Measurements from ENCODE around the gene RPL6. TPM values are rescaled to one million over a fixed set of nuclear protein-coding genes. Genes with fewer than 3 reads are reported as not detected.

RPL6 gene
- total and polyA plus RNA-seq, 10 of the 15 experiments (the other 5 are each of a cell fraction or from before 2014, with no cell fraction given): 801 to 3,690 (median 2,265) TPM

DNA sequence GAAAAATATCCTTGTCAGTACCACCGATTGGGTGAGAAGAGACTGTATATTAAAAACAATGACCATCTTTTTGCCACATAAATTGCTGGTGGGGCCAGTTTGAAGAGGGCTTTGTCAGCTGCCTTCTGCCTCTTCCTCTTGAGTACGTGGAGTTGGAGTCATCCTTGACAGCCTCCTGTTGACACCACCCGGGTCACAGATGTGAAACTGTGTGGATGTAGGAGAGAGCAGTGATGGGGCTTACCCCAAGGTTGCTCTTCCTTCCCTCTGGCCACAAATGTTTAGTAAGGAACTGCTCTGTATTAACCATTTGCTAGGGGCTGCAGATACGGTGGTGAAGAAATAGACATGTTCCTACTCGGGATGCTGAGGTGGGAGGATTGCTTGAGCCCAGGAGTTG is 21.5 kb upstream of the RPL6 start (continued):
- TF ChIP-seq, protein P1, sequence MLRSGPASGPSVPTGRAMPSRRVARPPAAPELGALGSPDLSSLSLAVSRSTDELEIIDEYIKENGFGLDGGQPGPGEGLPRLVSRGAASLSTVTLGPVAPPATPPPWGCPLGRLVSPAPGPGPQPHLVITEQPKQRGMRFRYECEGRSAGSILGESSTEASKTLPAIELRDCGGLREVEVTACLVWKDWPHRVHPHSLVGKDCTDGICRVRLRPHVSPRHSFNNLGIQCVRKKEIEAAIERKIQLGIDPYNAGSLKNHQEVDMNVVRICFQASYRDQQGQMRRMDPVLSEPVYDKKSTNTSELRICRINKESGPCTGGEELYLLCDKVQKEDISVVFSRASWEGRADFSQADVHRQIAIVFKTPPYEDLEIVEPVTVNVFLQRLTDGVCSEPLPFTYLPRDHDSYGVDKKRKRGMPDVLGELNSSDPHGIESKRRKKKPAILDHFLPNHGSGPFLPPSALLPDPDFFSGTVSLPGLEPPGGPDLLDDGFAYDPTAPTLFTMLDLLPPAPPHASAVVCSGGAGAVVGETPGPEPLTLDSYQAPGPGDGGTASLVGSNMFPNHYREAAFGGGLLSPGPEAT (IDR thresholded peaks at IDR 0.05; ENCODE audit: low read depth): no peak

DNA sequence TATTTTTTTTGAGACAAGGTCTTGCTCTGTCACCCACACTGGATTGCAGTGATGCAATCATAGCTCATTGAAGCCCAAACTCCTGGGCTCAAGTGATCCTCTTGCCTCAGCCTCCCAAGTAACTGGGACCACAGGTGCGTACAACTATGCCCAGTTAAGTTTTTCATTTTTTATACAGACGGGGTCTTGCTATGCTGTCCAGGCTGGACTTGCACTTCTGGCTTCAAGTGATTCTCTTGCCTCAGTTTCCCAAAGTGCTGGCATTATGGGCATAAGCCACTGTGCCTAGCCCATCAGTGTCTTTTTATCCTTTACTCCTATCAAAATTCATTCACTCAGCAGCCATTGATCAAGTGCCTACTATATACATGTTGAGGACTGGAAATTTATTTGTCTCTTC is 18.4 kb upstream of the RPL6 start:
- no peaks in the 10 kb centered on the region for H3K36me3 ChIP-seq (ENCODE audit: control insufficient read depth in 2 of 2, insufficient read depth in 2 of 2, low read length in 1 of 2)
- intact Hi-C loops (cut with micrococcal nuclease; ENCODE audit: unreplicated experiment): no loop called here
- no peaks in the 10 kb centered on the region for H3K9me3 ChIP-seq (replicated peaks; ENCODE audit: control insufficient read depth, insufficient read depth, low read length)
- FAIRE-seq (no peak), ATAC-seq (no peak), DNase-seq (ENCODE audit: low read depth, low spot score) (no peak)
- H3K4me2 ChIP-seq (ENCODE audit: control insufficient read depth, insufficient read depth): no peak overlapping the region
- H3K27ac ChIP-seq (ENCODE audit: control insufficient read depth, insufficient read depth): no peak overlapping the region
- ChIA-PET CTCF (no interaction called here), POLR2A (no interaction called here), RAD21 (ENCODE audit: unreplicated experiment) (no interaction called here), SMC1A (ENCODE audit: uncharacterized antibody, unreplicated experiment) (no interaction called here)
- in situ Hi-C loops (cut with MboI): no loop called here
- 98% methylated on average over 2 of the region's 2 CpGs for WGBS (ENCODE audit: insufficient coverage, insufficient replicate concordance, low lambda C conversion rate, missing lambda C conversion rate)
- no peak overlapping the region for H3K9ac ChIP-seq (ENCODE audit: control insufficient read depth, insufficient read depth, low read length)
- no peaks in the 10 kb centered on the region; the same call in 1 of the 2 replicates for H3K4me1 ChIP-seq (ENCODE audit: control insufficient read depth, insufficient read depth, low read length)
- H3K4me3 ChIP-seq: no peak overlapping the region
- peaks cover 44% of the 10 kb centered on the region for H3K79me2 ChIP-seq (ENCODE audit: control insufficient read depth, insufficient read depth, low read length)
- no TSS peak for BruUV-seq (replicated peaks)
- no peak overlapping the region for H2AFZ ChIP-seq (ENCODE audit: control insufficient read depth, low read depth, low read length)
- no peaks in the 10 kb centered on the region for H3K27me3 ChIP-seq (replicated peaks in 1 of 2; ENCODE audit: control insufficient read depth in 2 of 2, insufficient read depth in 2 of 2, low read length in 1 of 2)
- H4K20me1 ChIP-seq (ENCODE audit: control insufficient read depth, insufficient read depth): 0 out of 2 replicates have a peak, but pooled peaks cover 1% of the 10 kb centered on the region
- TF ChIP-seq, protein P2, sequence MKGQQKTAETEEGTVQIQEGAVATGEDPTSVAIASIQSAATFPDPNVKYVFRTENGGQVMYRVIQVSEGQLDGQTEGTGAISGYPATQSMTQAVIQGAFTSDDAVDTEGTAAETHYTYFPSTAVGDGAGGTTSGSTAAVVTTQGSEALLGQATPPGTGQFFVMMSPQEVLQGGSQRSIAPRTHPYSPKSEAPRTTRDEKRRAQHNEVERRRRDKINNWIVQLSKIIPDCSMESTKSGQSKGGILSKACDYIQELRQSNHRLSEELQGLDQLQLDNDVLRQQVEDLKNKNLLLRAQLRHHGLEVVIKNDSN (IDR thresholded peaks at IDR 0.05; ENCODE audit: borderline replicate concordance, extremely low read length, insufficient read depth, low read depth, low read length): no peak
- no peak for TF ChIP-seq ZSCAN29 (IDR thresholded peaks at IDR 0.05)
- no peak for TF ChIP-seq ZBED1 (IDR thresholded peaks at IDR 0.05; ENCODE audit: borderline replicate concordance)
- TF ChIP-seq HCFC1 (IDR thresholded peaks at IDR 0.05; ENCODE audit: low read length): no peak
- TF ChIP-seq RBBP5 (conservative IDR thresholded peaks at IDR 0.05): no peak
- no peak for TF ChIP-seq POLR2A (IDR thresholded peaks at IDR 0.05; ENCODE audit: low read depth, low read length)
- TF ChIP-seq FOS (IDR thresholded peaks at IDR 0.05; ENCODE audit: borderline replicate concordance, extremely low read depth, insufficient read length): no peak
- TF ChIP-seq SMARCA5 (IDR thresholded peaks at IDR 0.05): no peak
- no peak for TF ChIP-seq NFXL1 (IDR thresholded peaks at IDR 0.05; ENCODE audit: borderline replicate concordance)
- no peak for TF ChIP-seq PML (IDR thresholded peaks at IDR 0.05; ENCODE audit: low read length)
- TF ChIP-seq RELA (IDR thresholded peaks at IDR 0.05; ENCODE audit: borderline replicate concordance, partially characterized antibody): no peak
- no peak for TF ChIP-seq RCOR1 (conservative IDR thresholded peaks at IDR 0.05; ENCODE audit: low read depth, low read length)
- TF ChIP-seq, protein P3, sequence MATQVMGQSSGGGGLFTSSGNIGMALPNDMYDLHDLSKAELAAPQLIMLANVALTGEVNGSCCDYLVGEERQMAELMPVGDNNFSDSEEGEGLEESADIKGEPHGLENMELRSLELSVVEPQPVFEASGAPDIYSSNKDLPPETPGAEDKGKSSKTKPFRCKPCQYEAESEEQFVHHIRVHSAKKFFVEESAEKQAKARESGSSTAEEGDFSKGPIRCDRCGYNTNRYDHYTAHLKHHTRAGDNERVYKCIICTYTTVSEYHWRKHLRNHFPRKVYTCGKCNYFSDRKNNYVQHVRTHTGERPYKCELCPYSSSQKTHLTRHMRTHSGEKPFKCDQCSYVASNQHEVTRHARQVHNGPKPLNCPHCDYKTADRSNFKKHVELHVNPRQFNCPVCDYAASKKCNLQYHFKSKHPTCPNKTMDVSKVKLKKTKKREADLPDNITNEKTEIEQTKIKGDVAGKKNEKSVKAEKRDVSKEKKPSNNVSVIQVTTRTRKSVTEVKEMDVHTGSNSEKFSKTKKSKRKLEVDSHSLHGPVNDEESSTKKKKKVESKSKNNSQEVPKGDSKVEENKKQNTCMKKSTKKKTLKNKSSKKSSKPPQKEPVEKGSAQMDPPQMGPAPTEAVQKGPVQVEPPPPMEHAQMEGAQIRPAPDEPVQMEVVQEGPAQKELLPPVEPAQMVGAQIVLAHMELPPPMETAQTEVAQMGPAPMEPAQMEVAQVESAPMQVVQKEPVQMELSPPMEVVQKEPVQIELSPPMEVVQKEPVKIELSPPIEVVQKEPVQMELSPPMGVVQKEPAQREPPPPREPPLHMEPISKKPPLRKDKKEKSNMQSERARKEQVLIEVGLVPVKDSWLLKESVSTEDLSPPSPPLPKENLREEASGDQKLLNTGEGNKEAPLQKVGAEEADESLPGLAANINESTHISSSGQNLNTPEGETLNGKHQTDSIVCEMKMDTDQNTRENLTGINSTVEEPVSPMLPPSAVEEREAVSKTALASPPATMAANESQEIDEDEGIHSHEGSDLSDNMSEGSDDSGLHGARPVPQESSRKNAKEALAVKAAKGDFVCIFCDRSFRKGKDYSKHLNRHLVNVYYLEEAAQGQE (IDR thresholded peaks at IDR 0.05; ENCODE audit: low read depth, low read length): no peak
- no peak for TF ChIP-seq NR2F1 (conservative IDR thresholded peaks at IDR 0.05)
- TF ChIP-seq, protein P4, sequence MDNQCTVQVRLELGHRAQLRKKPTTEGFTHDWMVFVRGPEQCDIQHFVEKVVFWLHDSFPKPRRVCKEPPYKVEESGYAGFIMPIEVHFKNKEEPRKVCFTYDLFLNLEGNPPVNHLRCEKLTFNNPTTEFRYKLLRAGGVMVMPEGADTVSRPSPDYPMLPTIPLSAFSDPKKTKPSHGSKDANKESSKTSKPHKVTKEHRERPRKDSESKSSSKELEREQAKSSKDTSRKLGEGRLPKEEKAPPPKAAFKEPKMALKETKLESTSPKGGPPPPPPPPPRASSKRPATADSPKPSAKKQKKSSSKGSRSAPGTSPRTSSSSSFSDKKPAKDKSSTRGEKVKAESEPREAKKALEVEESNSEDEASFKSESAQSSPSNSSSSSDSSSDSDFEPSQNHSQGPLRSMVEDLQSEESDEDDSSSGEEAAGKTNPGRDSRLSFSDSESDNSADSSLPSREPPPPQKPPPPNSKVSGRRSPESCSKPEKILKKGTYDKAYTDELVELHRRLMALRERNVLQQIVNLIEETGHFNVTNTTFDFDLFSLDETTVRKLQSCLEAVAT (IDR thresholded peaks at IDR 0.05): no peak
- TF ChIP-seq, protein P5, sequence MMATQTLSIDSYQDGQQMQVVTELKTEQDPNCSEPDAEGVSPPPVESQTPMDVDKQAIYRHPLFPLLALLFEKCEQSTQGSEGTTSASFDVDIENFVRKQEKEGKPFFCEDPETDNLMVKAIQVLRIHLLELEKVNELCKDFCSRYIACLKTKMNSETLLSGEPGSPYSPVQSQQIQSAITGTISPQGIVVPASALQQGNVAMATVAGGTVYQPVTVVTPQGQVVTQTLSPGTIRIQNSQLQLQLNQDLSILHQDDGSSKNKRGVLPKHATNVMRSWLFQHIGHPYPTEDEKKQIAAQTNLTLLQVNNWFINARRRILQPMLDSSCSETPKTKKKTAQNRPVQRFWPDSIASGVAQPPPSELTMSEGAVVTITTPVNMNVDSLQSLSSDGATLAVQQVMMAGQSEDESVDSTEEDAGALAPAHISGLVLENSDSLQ (IDR thresholded peaks at IDR 0.05): no peak

Measured in GM12878 (cell line).